Neural cell (in vitro differentiated cells): ENCODE measurements around the gene PSMA6. TPM values are rescaled to one million over a fixed set of nuclear protein-coding genes. Genes with fewer than 3 reads are reported as not detected.
"Not testable (repeated sequence)": the region's sequence is repeated elsewhere in the genome, so short reads cannot be mapped to it uniquely, and the experiment has no call there.

Experiments used
- H2AFZ ChIP-seq: fragments of 200-600, 300-800 bp; sonication (generic), shearing (Covaris generic); 2 replicates; pipeline ENCODE4 v1.6.0; 2014; ENCODE audit warnings: low read depth, mild to moderate bottlenecking, antibody characterized with exemption, low read length, moderate library complexity
- H3F3A ChIP-seq: fragments of 200-600 bp; shearing (Covaris generic); 2 replicates; pipeline ENCODE4 v1.6.1; 2016; ENCODE audit warnings: mild to moderate bottlenecking, moderate library complexity, mixed read lengths, antibody characterized with exemption, low read length; ENCODE audit not compliant: insufficient read depth, poor library complexity, severe bottlenecking
- H3K27ac ChIP-seq: fragments of 200-600, 300-800 bp; sonication (generic), shearing (Covaris generic); 2 replicates; pipeline ENCODE4 v1.5.1; 2014; ENCODE audit warnings: mild to moderate bottlenecking, low read length, moderate library complexity
- H3K27me3 ChIP-seq: fragments of 300-800, 200-600 bp; sonication (generic), shearing (Covaris generic); 2 replicates; pipeline ENCODE4 v1.6.0; 2014; ENCODE audit warnings: mild to moderate bottlenecking, low read depth, low read length, moderate library complexity; ENCODE audit not compliant: insufficient read depth
- H3K36me3 ChIP-seq: fragments of 300-800, 200-600 bp; sonication (generic), shearing (Covaris generic); 2 replicates; pipeline ENCODE4 v1.5.1; 2014; ENCODE audit warnings: mild to moderate bottlenecking, antibody characterized with exemption, low read length, moderate library complexity; ENCODE audit not compliant: insufficient read depth
- H3K4me2 ChIP-seq: fragments of 300-800, 200-600 bp; sonication (generic), shearing (Covaris generic); 2 replicates; pipeline ENCODE4 v1.6.0; 2014; ENCODE audit warnings: mild to moderate bottlenecking, low read length
- H3K4me3 ChIP-seq: fragments of 300-800, 200-600 bp; sonication (generic), shearing (Covaris generic); 2 replicates; pipeline ENCODE4 v1.5.1; 2014; ENCODE audit warnings: mild to moderate bottlenecking, low read length, moderate library complexity
- H3K79me2 ChIP-seq: fragments of 200-600 bp; shearing (Covaris generic); replicated peaks from 2 replicates; pipeline ENCODE4 v1.6.0; 2014; ENCODE audit warnings: mild to moderate bottlenecking, low read length, moderate library complexity; ENCODE audit not compliant: insufficient read depth
- H3K9ac ChIP-seq: fragments of 300-800, 200-600 bp; sonication (generic), shearing (Covaris generic); 2 replicates; pipeline ENCODE4 v1.6.1; 2016; ENCODE audit warnings: mild to moderate bottlenecking, low read length, mixed read lengths
- H3K9me2 ChIP-seq: fragments of 200-600 bp; shearing (Covaris generic); 2 replicates; pipeline ENCODE4 v1.6.1; 2016; ENCODE audit warnings: mild to moderate bottlenecking, low read length, mixed read lengths; ENCODE audit not compliant: insufficient read depth
- H3K9me3 ChIP-seq: fragments of 200-600, 300-800 bp; sonication (generic), shearing (Covaris generic); 2 replicates; pipeline ENCODE4 v1.6.1; 2016; ENCODE audit warnings: mild to moderate bottlenecking, mixed run types, low read length, moderate library complexity, mixed read lengths
- H4K20me1 ChIP-seq: fragments of 200-600 bp; shearing (Covaris generic); 2 replicates; pipeline ENCODE4 v1.6.1; 2016; ENCODE audit warnings: mild to moderate bottlenecking, mixed run types; ENCODE audit not compliant: insufficient read depth
- EP300 ChIP-seq: fragments of 450-650 bp; conservative IDR thresholded peaks from 2 replicates; pipeline ENCODE4 v1.6.1; 2014; ENCODE audit warnings: antibody characterized with exemption, mild to moderate bottlenecking, moderate library complexity; ENCODE audit not compliant: poor library complexity, severe bottlenecking
- EZH2 ChIP-seq: fragments of 200-600, 300-800 bp; shearing (Covaris generic), sonication (generic); IDR thresholded peaks from 2 replicates; pipeline ENCODE4 v1.6.1; 2014; ENCODE audit warnings: antibody characterized with exemption, low read length, borderline replicate concordance, mild to moderate bottlenecking; ENCODE audit not compliant: insufficient read depth, poor library complexity, severe bottlenecking
- MXI1 ChIP-seq: fragments of 450-650 bp; conservative IDR thresholded peaks from 2 replicates; pipeline ENCODE4 v1.6.1; 2014; ENCODE audit warnings: antibody characterized with exemption, mild to moderate bottlenecking; ENCODE audit not compliant: poor library complexity, severe bottlenecking
- POLR2AphosphoS5 ChIP-seq: IDR thresholded peaks from 2 replicates; pipeline ENCODE4 v1.6.1; 2012
- RAD21 ChIP-seq: fragments of 450-650 bp; conservative IDR thresholded peaks from 2 replicates; pipeline ENCODE4 v1.6.1; 2014; ENCODE audit warnings: antibody characterized with exemption, mild to moderate bottlenecking, moderate library complexity
- REST ChIP-seq: IDR thresholded peaks from 2 replicates; pipeline ENCODE4 v1.6.1; 2012; ENCODE audit warnings: borderline replicate concordance
- SMC3 ChIP-seq: fragments of 450-650 bp; conservative IDR thresholded peaks from 2 replicates; pipeline ENCODE4 v1.6.1; 2014; ENCODE audit warnings: antibody characterized with exemption, mild to moderate bottlenecking, moderate library complexity; ENCODE audit not compliant: poor library complexity
- TAF1 ChIP-seq: IDR thresholded peaks from 2 replicates; pipeline ENCODE4 v1.6.1; 2012; ENCODE audit warnings: low read depth
- polyA plus RNA-seq: library from polyadenylated mRNA; depleted of rRNA; stranded (reverse); fragments of >200 nt; gene quantifications from 2 replicates; pipeline ENCODE4 v1.2.3, GENCODE V29; 2014
- TF ChIP-seq, protein P1 (sequence below): fragments of 450-650 bp; IDR thresholded peaks from 2 replicates; pipeline ENCODE4 v1.5.1; 2014; ENCODE audit warnings: antibody characterized with exemption, mild to moderate bottlenecking, moderate library complexity; ENCODE audit not compliant: poor library complexity, severe bottlenecking

The PSMA6 gene
- polyA plus RNA-seq, 1 donor from 2014 or later = 405 TPM

DNA sequence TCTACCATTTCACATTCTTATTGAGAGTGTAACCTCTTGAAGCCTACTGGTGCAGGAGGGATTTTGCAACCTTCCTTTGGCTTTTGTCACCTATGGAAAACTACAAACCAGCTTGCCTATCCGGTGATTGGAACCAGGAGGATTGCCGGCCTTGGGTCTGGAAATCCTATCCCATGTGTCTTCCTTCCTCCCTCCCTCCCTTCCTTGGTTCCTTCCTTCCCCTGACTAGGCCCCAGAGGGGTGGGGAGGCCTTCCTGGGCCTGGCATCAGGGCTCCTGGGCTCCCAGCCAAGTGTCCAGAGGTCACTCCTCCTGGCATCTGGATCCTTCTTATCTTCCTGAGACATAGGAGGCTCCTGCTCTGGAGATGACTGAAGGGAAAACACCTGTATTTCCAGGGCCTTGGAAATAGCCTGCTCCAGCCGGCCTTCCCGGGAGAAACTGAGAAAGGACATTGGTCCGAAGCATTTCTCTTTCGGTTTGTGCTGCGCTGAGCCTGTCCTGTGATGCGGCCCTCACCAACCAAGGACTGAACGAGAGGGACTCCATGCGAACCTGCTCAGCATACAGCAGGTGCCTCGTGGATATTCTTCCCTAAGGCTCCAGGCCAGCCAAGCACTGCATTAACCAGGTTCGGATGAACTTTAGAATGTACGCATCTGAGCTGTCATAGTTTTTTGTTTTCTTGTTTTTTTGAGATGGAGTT is 43.4 kb downstream of the PSMA6 start:
- Histone ChIP-seq H3K9me3 (no peaks in the 10 kb centered on the region), H3F3A (no peaks in the 10 kb centered on the region), H3K9ac (no peak overlapping the region), H3K9me2 (no peaks in the 10 kb centered on the region), H3K4me2 (no peak overlapping the region), H2AFZ (no peak overlapping the region), H3K27me3 (no peaks in the 10 kb centered on the region), H3K79me2 (no peaks in the 10 kb centered on the region), H3K27ac (no peak overlapping the region), H4K20me1 (no peaks in the 10 kb centered on the region), H3K36me3 (no peaks in the 10 kb centered on the region), H3K4me3 (no peak overlapping the region)
- no peak for TF ChIP-seq POLR2AphosphoS5
- TF ChIP-seq TAF1 = no peak
- no peak for TF ChIP-seq RAD21
- TF ChIP-seq SMC3 = no peak

- not testable (repeated sequence) for H3K4me2 ChIP-seq, H3K4me3 ChIP-seq, H3K79me2 ChIP-seq, H3K9me2 ChIP-seq, H2AFZ ChIP-seq, H4K20me1 ChIP-seq, H3K9me3 ChIP-seq, H3K27me3 ChIP-seq, H3K36me3 ChIP-seq, H3K9ac ChIP-seq, H3K27ac ChIP-seq, H3F3A ChIP-seq
These were observed 44.0 kb downstream of the PSMA6 start for GRCh38 chr14:35336171-35336493.

DNA sequence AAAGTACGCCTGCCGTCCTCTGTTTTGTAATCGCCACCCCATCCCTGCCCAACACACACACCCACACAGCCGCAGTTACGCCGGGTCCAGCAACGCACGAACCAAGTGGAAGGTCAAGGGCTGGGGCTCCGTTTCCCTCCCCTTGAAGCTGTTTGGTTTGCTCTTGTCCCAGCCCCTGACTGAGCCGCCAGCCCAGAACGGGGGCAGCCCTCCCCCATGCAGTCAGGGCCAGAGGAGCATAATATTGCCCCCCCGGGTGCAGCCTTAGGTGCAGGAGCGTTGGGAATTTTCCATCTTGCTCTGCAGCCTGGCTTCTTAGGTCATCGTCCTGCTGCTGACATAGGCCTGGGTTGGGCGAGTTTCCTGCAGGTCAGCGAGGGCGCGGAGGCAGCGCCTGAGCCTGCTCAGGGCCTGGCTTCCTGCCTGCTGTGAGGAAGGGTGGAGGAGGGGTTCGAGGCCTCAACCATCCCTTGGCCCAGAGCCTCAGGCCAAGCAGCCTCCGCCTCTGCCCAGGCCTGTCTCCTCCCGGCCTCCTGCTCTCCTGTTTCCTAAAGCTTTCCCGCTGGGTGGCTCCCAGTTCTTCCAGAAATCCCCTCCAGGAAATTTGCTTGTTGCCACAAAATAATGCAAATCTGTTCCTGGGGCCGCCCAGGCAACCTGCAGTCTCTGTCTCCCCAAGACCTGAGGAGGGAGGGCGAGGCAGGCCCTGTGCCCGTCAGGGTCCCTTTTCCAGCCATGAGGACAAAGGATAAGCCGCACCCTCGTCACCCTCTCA is 44.5 kb downstream of the PSMA6 start:
- Histone ChIP-seq H3K4me3 (no peak overlapping the region), H3K9me3 (no peaks in the 10 kb centered on the region), H3K36me3 (no peaks in the 10 kb centered on the region), H3K79me2 (no peaks in the 10 kb centered on the region), H3K27ac (no peak overlapping the region), H3K9me2 (no peaks in the 10 kb centered on the region), H3K9ac (no peak overlapping the region), H3F3A (no peaks in the 10 kb centered on the region), H2AFZ (no peak overlapping the region), H3K27me3 (no peaks in the 10 kb centered on the region), H4K20me1 (no peaks in the 10 kb centered on the region), H3K4me2 (no peak overlapping the region)
- no peak for TF ChIP-seq REST
- TF ChIP-seq EP300 = no peak
- no peak for TF ChIP-seq EZH2
- TF ChIP-seq RAD21 = no peak
- no peak for TF ChIP-seq TAF1
- TF ChIP-seq, protein P1, sequence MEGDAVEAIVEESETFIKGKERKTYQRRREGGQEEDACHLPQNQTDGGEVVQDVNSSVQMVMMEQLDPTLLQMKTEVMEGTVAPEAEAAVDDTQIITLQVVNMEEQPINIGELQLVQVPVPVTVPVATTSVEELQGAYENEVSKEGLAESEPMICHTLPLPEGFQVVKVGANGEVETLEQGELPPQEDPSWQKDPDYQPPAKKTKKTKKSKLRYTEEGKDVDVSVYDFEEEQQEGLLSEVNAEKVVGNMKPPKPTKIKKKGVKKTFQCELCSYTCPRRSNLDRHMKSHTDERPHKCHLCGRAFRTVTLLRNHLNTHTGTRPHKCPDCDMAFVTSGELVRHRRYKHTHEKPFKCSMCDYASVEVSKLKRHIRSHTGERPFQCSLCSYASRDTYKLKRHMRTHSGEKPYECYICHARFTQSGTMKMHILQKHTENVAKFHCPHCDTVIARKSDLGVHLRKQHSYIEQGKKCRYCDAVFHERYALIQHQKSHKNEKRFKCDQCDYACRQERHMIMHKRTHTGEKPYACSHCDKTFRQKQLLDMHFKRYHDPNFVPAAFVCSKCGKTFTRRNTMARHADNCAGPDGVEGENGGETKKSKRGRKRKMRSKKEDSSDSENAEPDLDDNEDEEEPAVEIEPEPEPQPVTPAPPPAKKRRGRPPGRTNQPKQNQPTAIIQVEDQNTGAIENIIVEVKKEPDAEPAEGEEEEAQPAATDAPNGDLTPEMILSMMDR = no peak
- TF ChIP-seq POLR2AphosphoS5 = no peak
- TF ChIP-seq SMC3 = no peak
- no peak for TF ChIP-seq MXI1
